Activated T-cell treated with anti-CD3 and anti-CD28 coated beads, Interleukin-2, amount 50 U/mL, for 72 hours (primary cell): ENCODE data around the gene CCDC51. TPM values are rescaled to one million over a fixed set of nuclear protein-coding genes. Genes with fewer than 3 reads are reported as not detected.

ENCODE experiments used
- ATAC-seq, 2 donors: fragments of 150-1000 bp; cut with Tn5 transposase; replicated peaks in 1 of 2; 2 replicates each; pipeline ENCODE4 v1.10.0; 2021; ENCODE audit warnings: moderate library complexity in 2 of 2, mild to moderate bottlenecking in 1 of 2
- DNase-seq, 2 donors: peaks; one replicate each; pipeline ENCODE4 v3.0.0; 2021 to 2022; ENCODE audit warnings: mixed read lengths in 1 of 2
- H3K27ac Mint-ChIP-seq: one replicate; pipeline ENCODE4 v1.8.0; 2022; ENCODE audit warnings: mild to moderate bottlenecking, moderate library complexity, mixed read lengths
- H3K27me3 Mint-ChIP-seq: one replicate; pipeline ENCODE4 v1.8.0; 2022; ENCODE audit warnings: low read depth, mixed read lengths
- H3K36me3 Mint-ChIP-seq, 2 donors: one replicate each; pipeline ENCODE4 v1.8.0; 2022; ENCODE audit warnings: mixed read lengths in 2 of 2, mild to moderate bottlenecking in 1 of 2; ENCODE audit not compliant: insufficient read depth in 2 of 2
- H3K4me1 Mint-ChIP-seq: one replicate; pipeline ENCODE4 v1.8.0; 2022; ENCODE audit warnings: low read depth, mixed read lengths
- H3K4me3 Mint-ChIP-seq, 2 donors: one replicate each; pipeline ENCODE4 v1.8.0; 2022; ENCODE audit warnings: mild to moderate bottlenecking in 2 of 2, mixed read lengths in 2 of 2, moderate library complexity in 2 of 2
- H3K9me3 Mint-ChIP-seq, 2 donors: one replicate each; pipeline ENCODE4 v1.8.0; 2022; ENCODE audit warnings: mixed read lengths in 2 of 2
- total RNA-seq, 2 donors: library from RNA; stranded (reverse); gene quantifications; one replicate each; pipeline ENCODE4 v1.2.3, GENCODE V29; 2022

The CCDC51 gene
- total RNA-seq, 2 donors from 2014 or later = 13.5 to 16.7 TPM

DNA sequence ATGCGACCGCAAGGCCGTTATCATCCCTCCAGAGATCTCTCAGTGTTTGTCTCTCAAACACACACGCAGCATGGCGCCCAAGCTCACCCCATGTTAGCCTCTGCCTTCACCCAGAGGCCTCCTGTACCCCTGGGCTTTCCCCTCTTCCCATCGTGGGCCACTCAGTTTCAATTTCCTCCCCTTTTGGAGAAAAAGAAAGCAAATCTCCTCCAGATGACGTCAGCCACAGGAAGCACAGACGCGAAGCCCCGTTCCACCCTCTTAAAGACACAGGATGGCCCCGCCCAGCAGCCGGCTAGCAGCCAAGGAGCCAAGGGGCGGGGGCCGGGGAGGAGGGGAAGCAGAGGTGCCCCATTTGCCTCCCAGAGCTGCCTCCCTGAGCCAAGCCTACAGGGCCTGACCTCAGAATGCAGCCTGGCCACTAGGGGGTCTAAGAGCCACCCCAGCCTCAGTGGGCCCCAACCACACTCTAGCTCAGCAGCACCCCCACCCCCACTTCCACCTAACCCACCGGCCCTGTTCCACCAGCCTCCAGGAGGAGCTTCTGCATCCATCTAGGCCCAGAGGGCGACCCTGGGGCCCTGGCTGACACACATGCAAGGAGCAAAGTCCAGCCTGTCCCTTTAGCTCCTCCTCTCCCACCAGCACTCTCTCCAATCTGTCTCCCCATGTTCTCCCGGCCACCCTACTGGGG lies 33.2 kb upstream of the CCDC51 start:
- H3K4me1 Mint-ChIP-seq = peaks cover 66% of the 10 kb centered on the region
- ATAC-seq (peak; percentile 88 to 90), DNase-seq (peak; percentile 95 to 97)
- H3K27me3 Mint-ChIP-seq = no peaks in the 10 kb centered on the region
- H3K36me3 Mint-ChIP-seq = peaks cover under 1 to 2% of the 10 kb centered on the region in 2 donors
- H3K27ac Mint-ChIP-seq = peak overlapping the region; percentile 93
- no peaks in the 10 kb centered on the region for H3K9me3 Mint-ChIP-seq
- H3K4me3 Mint-ChIP-seq = peak overlapping the region; percentile 80 to 81

GRCh38 chr3:48472673-48472922 lies 32.7 kb upstream of the CCDC51 start:
- Mint-ChIP-seq H3K27me3 (no peaks in the 10 kb centered on the region), H3K27ac (peak overlapping the region; percentile 93), H3K4me1 (peaks cover 66% of the 10 kb centered on the region), H3K36me3 (peaks cover 2 to 6% of the 10 kb centered on the region in 2 donors), H3K9me3 (no peaks in the 10 kb centered on the region), H3K4me3 (peak overlapping the region; percentile 80 to 81)
- no peak for DNase-seq
- ATAC-seq = no peak

DNA sequence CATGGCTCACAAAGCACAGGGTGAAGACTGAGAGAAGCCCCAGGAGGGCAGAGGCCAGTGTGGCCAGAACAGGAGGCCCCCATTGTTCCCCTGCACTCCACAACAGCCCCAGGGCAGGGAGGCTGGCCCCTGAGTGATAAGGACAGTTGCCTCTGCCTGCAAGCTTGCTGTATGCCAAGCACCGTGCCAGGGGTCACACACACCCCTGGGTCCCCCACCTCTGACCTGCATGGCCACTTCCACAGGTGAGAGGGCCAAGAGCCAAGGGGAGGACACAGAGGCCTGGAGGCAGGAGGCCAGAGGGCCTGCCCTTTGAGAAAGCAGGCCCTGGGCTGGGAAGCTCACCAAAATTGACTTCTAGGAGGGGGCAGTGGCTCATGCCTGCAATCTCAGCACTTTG lies 30.4 kb upstream of the CCDC51 start:
- Mint-ChIP-seq H3K27ac (peak overlapping the region; percentile 64), H3K36me3 (peaks cover 4 to 14% of the 10 kb centered on the region in 2 donors), H3K4me3 (peak overlapping the region; percentile 30 to 56), H3K27me3 (no peaks in the 10 kb centered on the region), H3K9me3 (no peaks in the 10 kb centered on the region), H3K4me1 (peaks cover 78% of the 10 kb centered on the region)
- ATAC-seq = no peak
- DNase-seq = no peak

DNA sequence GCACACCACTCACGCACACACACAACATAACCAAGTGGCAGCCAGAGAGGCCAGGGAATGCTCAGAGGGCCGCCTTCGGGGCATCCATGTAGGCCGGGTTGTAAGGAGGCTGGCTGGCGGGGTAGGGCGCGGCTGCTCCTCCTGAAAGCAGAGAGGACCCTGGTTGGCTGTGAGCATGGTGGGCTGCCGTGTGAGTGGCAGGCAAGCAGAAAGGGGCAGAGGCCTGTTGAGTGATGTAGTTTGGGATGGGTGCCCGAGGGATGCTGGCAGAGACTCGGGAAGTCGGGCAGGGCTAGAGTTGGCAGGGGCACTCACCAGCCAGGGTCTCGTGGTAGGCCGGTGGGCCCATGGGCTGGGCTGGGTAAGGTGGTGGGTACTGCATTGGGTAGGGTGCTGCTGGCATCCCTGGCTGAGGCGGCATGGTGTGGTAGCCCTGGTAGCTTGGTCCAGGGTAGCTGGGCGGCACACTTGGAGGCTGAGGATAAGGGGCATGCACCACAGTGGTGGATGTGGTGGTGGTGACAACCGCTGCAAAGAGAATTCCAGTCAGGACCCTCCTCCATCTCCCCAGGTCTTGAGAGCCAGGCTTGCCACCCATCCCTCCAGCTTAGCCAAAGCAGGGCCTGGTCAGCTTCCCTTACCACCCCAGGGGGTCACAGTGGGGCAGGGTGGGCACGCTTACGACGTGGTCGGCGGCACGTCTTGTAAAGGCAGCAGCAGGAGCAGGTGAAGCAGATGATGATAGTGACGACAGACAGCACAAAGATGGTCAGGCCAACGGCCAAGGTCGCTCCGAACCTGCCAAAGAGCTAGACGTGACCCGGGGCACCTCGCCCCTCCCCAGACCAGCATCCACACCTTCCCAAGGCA lies 29.4 kb upstream of the CCDC51 start:
- Mint-ChIP-seq H3K4me1 (peaks cover 75% of the 10 kb centered on the region), H3K36me3 (peaks cover 4 to 14% of the 10 kb centered on the region in 2 donors), H3K27me3 (no peaks in the 10 kb centered on the region), H3K9me3 (no peaks in the 10 kb centered on the region), H3K27ac (peak overlapping the region; percentile 56), H3K4me3 (peak overlapping the region; percentile 49 to 96)
- ATAC-seq (no peak), DNase-seq (no peak)

- DNase-seq (no peak), ATAC-seq (no peak)
- Mint-ChIP-seq H3K4me1 (peaks cover 70% of the 10 kb centered on the region), H3K4me3 (peak overlapping the region; percentile 94 to 96), H3K27ac (peak overlapping the region; percentile 91), H3K27me3 (no peaks in the 10 kb centered on the region), H3K36me3 (peaks cover 4 to 14% of the 10 kb centered on the region in 2 donors), H3K9me3 (no peaks in the 10 kb centered on the region)
Measured at GRCh38 chr3:48468329-48468731, 28.4 kb upstream of the CCDC51 start.

DNA sequence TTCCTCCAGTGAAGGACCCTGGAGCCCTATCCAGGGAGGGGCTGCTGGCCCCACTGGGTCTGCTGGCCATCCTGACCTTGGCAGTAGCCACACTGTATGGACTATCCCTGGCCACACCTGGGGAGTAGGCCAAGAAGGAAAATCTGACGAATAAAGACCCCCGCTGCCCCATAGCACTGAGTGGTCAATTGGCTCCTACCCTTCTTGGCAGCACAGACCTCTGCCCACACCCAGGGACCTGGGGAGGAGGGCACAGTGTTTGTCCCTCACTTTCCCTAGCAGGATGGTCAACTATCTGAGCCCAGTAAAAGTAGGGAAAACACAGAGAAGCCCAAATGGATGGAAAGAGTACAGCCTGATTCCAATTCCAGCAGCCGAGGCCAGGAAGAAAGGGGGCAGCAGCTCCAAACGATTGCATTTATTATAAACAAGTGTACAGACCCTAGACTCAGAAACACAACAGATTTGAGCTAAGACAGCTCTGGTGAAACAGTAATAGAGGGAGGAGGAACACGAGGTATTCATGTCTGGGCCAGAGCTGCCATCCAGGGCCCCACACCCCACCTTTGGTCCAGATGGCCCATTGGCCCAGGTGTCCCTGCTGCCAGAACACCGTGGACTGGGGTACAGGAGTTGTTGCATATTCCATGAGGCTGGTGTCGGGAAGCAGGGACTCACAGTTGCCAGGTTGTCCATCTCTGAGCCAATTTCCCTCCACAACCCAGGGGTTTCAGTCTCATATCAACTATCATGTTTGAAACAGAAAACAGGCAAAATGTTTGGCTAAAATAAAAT lies 27.8 kb upstream of the CCDC51 start:
- Mint-ChIP-seq H3K4me1 (peaks cover 63% of the 10 kb centered on the region), H3K4me3 (peak overlapping the region; percentile 94 to 96), H3K27ac (peak overlapping the region; percentile 91), H3K36me3 (peaks cover 4 to 14% of the 10 kb centered on the region in 2 donors), H3K27me3 (no peaks in the 10 kb centered on the region), H3K9me3 (no peaks in the 10 kb centered on the region)
- no peak for ATAC-seq
- DNase-seq = no peak

GRCh38 chr3:48467110-48467454 lies 27.2 kb upstream of the CCDC51 start:
- no peaks in the 10 kb centered on the region for H3K27me3 Mint-ChIP-seq
- DNase-seq (no peak), ATAC-seq (peak in 1 of 2 donors; percentile 3)
- peak overlapping the region; percentile 94 to 96 for H3K4me3 Mint-ChIP-seq
- peaks cover 62% of the 10 kb centered on the region for H3K4me1 Mint-ChIP-seq
- peak overlapping the region; percentile 91 for H3K27ac Mint-ChIP-seq
- peaks cover 4 to 14% of the 10 kb centered on the region in 2 donors for H3K36me3 Mint-ChIP-seq
- no peaks in the 10 kb centered on the region for H3K9me3 Mint-ChIP-seq

GRCh38 chr3:48466386-48467109 lies 26.6 kb upstream of the CCDC51 start:
- Mint-ChIP-seq H3K4me1 (peaks cover 61% of the 10 kb centered on the region), H3K4me3 (peak overlapping the region; percentile 94 to 96), H3K27ac (peak overlapping the region; percentile 91)

DNA sequence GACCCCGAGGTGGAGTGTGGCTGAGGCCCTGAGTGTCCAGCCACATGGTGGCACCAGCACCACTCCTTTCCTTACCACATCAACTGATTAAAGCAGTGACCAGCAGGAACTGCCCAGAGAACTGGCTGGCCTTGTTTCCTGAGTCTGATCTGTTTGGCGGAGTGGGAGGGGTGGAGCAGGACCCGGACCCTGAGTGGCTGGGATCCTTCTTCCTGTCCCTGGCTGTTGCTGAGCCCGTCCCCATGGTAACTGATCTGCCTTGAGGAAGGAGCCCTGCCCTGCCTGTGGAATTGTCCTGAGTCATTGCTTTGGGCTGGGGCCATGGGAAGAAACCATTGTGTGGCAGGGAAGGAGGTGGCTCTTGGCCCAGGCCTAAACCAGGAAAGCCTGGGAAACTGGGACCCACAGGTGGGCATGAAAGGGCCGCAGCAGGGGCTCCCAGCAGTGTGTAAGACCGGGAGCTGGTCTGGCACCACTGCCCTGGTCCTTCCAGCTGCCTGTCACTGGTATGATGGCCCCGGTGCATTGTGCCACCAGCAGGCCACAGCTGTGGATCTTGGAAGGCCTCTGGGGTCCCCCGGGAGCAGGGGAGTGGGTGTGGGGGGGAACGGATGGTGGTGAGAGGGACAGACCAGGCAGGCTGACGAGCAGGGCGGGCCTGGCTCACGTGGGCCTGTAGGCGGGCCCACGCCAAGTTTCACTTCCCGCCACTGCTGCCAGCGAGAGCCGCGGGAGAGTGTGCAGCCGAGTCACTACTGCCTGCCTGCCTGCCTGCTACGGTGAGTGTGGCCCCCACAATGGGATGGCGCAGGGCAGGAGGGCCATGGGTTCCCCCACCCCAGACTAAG lies 25.8 kb upstream of the CCDC51 start:
- ATAC-seq = peak; percentile 94
- H3K9me3 Mint-ChIP-seq = no peaks in the 10 kb centered on the region
- peak overlapping the region; percentile 91 for H3K27ac Mint-ChIP-seq
- H3K36me3 Mint-ChIP-seq = peaks cover 4 to 14% of the 10 kb centered on the region in 2 donors
- H3K4me1 Mint-ChIP-seq = peaks cover 53% of the 10 kb centered on the region
- H3K4me3 Mint-ChIP-seq = peak overlapping the region; percentile 94 to 96
- no peaks in the 10 kb centered on the region for H3K27me3 Mint-ChIP-seq
- DNase-seq = peak; percentile 87 to 88

More at GRCh38 chr3:48466386-48467109, 26.6 kb upstream of the CCDC51 start:
- ATAC-seq (peak; percentile 38 to 54), DNase-seq (peak; percentile 30 to 42)
- no peaks in the 10 kb centered on the region for H3K9me3 Mint-ChIP-seq
- peaks cover 4 to 14% of the 10 kb centered on the region in 2 donors for H3K36me3 Mint-ChIP-seq
- no peaks in the 10 kb centered on the region for H3K27me3 Mint-ChIP-seq

GRCh38 chr3:48465237-48465530 lies 25.3 kb upstream of the CCDC51 start:
- no peak for ATAC-seq
- no peaks in the 10 kb centered on the region for H3K9me3 Mint-ChIP-seq
- H3K36me3 Mint-ChIP-seq = peaks cover 4 to 13% of the 10 kb centered on the region in 2 donors
- no peak for DNase-seq
- peak overlapping the region; percentile 94 to 96 for H3K4me3 Mint-ChIP-seq
- peaks cover 47% of the 10 kb centered on the region for H3K4me1 Mint-ChIP-seq
- no peaks in the 10 kb centered on the region for H3K27me3 Mint-ChIP-seq
- peak overlapping the region; percentile 91 for H3K27ac Mint-ChIP-seq

- no peak for DNase-seq
- H3K36me3 Mint-ChIP-seq = peaks cover 4 to 13% of the 10 kb centered on the region in 2 donors
- no peak for ATAC-seq
- H3K27ac Mint-ChIP-seq = peak overlapping the region; percentile 91
- H3K4me3 Mint-ChIP-seq = no peak overlapping the region
- H3K9me3 Mint-ChIP-seq = no peaks in the 10 kb centered on the region
- peaks cover 43% of the 10 kb centered on the region for H3K4me1 Mint-ChIP-seq
- H3K27me3 Mint-ChIP-seq = no peaks in the 10 kb centered on the region
Measured at GRCh38 chr3:48464713-48465221, 24.8 kb upstream of the CCDC51 start.

GRCh38 chr3:48463703-48464102 lies 23.8 kb upstream of the CCDC51 start:
- ATAC-seq = no peak
- H3K9me3 Mint-ChIP-seq = no peaks in the 10 kb centered on the region
- H3K36me3 Mint-ChIP-seq = peaks cover 4 to 13% of the 10 kb centered on the region in 2 donors

More at GRCh38 chr3:48463703-48464102, 23.8 kb upstream of the CCDC51 start:
- Mint-ChIP-seq H3K4me1 (peaks cover 32% of the 10 kb centered on the region), H3K4me3 (no peak overlapping the region), H3K27me3 (no peaks in the 10 kb centered on the region), H3K27ac (no peak overlapping the region)
- DNase-seq = no peak
